Activated CD4-positive, alpha-beta memory T cell treated with anti-CD3 and anti-CD28 coated beads, Interleukin-2, amount 10 ng/mL, durations not matched to agents 7 days and 5 days (primary cell): ENCODE results near the gene RGS14. TPM values are rescaled to one million over a fixed set of nuclear protein-coding genes. Genes with fewer than 3 reads are reported as not detected.
"Not testable (repeated sequence)": the region's sequence is repeated elsewhere in the genome, so short reads cannot be mapped to it uniquely, and the experiment has no call there.

ENCODE experiments used
- CTCF ChIA-PET: fragments of 350-600 bp; sonication (Branson Sonifier 250); formaldehyde crosslinking; loops from one replicate; lab custom pipeline; 2021; ENCODE audit warnings: antibody characterized with exemption, inconsistent platforms; lab: Charles Lee
- POLR2A ChIA-PET: fragments of 350-600 bp; sonication (Branson Sonifier 250); formaldehyde crosslinking; loops from one replicate; lab custom pipeline; 2021; ENCODE audit warnings: antibody characterized with exemption; lab: Charles Lee
- DNase-seq: peaks from one replicate; pipeline ENCODE4 v3.0.0-alpha.2; 2020
- H3K27ac Mint-ChIP-seq: one replicate; pipeline ENCODE4 v1.8.0; 2021; ENCODE audit warnings: mild to moderate bottlenecking, mixed read lengths
- H3K27me3 Mint-ChIP-seq: one replicate; pipeline ENCODE4 v1.8.0; 2021; ENCODE audit warnings: mixed read lengths
- H3K36me3 Mint-ChIP-seq: one replicate; pipeline ENCODE4 v1.8.0; 2021; ENCODE audit warnings: low read depth, mixed read lengths
- H3K4me1 Mint-ChIP-seq: one replicate; pipeline ENCODE4 v1.8.0; 2021; ENCODE audit warnings: mixed read lengths
- H3K4me3 Mint-ChIP-seq: one replicate; pipeline ENCODE4 v1.8.0; 2021; ENCODE audit warnings: mild to moderate bottlenecking, mixed read lengths
- H3K9me3 Mint-ChIP-seq: one replicate; pipeline ENCODE4 v1.8.0; 2021; ENCODE audit warnings: mixed read lengths
- total RNA-seq, 2 experiments: library from RNA; stranded (reverse); gene quantifications; one replicate each; pipeline ENCODE4 v1.2.3, GENCODE V29; 2021

RGS14 gene
- total RNA-seq, 2 experiments from 2014 or later, result 103 to 107 TPM

DNA sequence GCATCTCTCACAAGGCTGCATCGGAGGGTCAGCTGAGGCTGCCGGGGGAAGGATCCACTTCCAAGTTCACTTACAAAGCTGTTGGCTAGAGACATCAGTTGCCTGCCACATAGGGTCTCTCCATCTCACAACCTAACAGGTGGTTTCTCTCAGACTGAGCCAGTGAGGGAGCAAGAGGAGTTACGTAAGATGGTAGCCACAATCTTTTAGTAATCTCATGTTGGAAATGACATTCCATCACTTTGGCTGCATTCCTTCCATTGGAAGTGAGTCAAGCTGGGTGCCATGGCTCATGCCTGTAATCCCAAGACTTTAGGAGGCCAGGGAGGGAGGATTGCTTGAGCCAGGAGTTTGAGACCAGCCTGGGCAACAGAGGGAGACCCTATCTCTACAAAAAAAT is 61.3 kb downstream of the RGS14 start:
- POLR2A ChIA-PET, result interaction anchor here (1.2 kb wide), 1 partner anchor 16 kb away, joined by 3 read pairs; no protein-coding TSS in a partner anchor
- peaks cover 9% of the 10 kb centered on the region for H3K4me1 Mint-ChIP-seq
- no peak overlapping the region for H3K4me3 Mint-ChIP-seq
- H3K27ac Mint-ChIP-seq, result no peak overlapping the region
- CTCF ChIA-PET, result interaction anchor here (1.9 to 2.4 kb wide), 2 partner anchors 10 to 15 kb away, joined by 3 to 8 read pairs; partner anchors contain the start of gene F12
- H3K9me3 Mint-ChIP-seq, result peaks cover 2% of the 10 kb centered on the region
- no peak for DNase-seq
- no peaks in the 10 kb centered on the region for H3K27me3 Mint-ChIP-seq
- H3K36me3 Mint-ChIP-seq, result no peaks in the 10 kb centered on the region

DNA sequence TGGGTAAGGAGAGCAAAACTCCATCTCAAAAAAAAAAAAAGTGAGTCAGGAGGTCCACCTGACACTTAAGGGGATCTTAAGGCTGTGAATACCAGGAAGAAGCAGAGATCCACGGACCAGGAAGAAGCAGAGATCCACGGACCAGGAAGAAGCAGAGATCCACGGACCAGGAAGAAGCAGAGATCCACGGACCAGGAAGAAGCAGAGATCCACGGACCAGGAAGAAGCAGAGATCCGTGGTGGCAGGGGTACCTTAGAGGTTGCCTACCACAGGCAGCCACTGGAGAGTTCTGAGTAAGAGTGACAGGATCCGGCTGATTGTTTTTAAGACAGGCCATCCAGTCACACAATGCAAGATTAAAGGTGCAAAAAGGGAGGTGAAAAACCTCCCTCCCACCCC is 62.7 kb downstream of the RGS14 start:
- not testable (repeated sequence) for H3K4me3 Mint-ChIP-seq, H3K36me3 Mint-ChIP-seq, H3K27me3 Mint-ChIP-seq, H3K27ac Mint-ChIP-seq, H3K9me3 Mint-ChIP-seq, DNase-seq
- H3K4me1 Mint-ChIP-seq, result peaks cover 16% of the 10 kb centered on the region
- POLR2A ChIA-PET, result interaction anchor here (0.6 to 14.9 kb wide), 2 partner anchors 9 to 11 kb away, joined by 4 to 463 read pairs; partner anchors contain the start of gene F12
- CTCF ChIA-PET, result interaction anchor here (2.4 kb wide), 1 partner anchor 16 kb away, joined by 8 read pairs; no protein-coding TSS in a partner anchor

DNA sequence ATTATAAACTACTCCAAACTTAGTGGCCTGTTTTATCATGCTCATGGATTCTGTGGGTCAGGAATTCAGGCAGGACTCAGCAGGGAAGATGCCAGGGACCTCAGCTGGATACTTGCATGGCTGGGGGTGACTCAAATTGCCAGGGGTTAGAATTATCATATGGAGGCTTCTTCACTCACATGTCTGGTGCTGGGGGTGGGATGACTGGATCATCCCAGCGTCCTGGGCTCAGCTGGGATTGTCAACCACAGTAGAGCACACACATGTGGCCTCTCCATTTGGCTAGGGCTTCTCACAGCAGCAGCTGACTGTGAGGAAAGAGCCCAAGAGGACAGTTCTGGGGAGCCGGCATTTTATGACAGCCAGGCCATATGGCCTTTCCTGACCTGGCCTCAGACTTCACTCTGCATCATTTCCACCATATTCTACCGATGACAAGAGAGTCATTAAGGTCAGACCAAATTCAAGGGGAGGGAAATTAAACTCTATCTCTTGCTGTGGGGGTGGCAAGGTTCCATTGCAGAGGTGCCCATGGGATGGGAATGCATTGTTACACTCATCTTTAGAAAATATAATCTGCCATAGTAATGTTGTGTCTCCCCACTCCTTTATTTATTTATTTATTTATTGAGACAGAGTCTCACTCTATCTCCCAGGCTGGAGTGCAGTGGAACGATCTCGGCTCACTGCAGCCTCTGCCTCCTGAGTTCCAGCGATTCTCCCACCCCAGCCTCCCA is 63.5 kb downstream of the RGS14 start:
- no peak overlapping the region for H3K27ac Mint-ChIP-seq
- H3K36me3 Mint-ChIP-seq, result no peaks in the 10 kb centered on the region
- no peaks in the 10 kb centered on the region for H3K27me3 Mint-ChIP-seq
- H3K9me3 Mint-ChIP-seq, result peaks cover 2% of the 10 kb centered on the region
- ChIA-PET CTCF (no interaction called here), POLR2A (interaction anchor here (0.8 to 14.9 kb wide), 3 partner anchors 12 to 26 kb away, joined by 3 to 463 read pairs (median 20); partner anchors contain the start of gene F12)
- no peak overlapping the region for H3K4me3 Mint-ChIP-seq
- DNase-seq, result no peak
- H3K4me1 Mint-ChIP-seq, result peaks cover 19% of the 10 kb centered on the region

Other genes with a start within 250 kb of the RGS14 start
- gene NSD1, start 224.2 kb upstream of the RGS14 start, total RNA-seq, result 10 to 100 TPM; 79.9 to 90.5 TPM
- 10 to 100 TPM; 43.0 to 46.6 TPM for gene RAB24, start 54.2 kb upstream of the RGS14 start, total RNA-seq
- gene PRELID1, start 54.1 kb upstream of the RGS14 start, total RNA-seq, result 100 to 1,000 TPM; 153 to 156 TPM
- 10 to 100 TPM; 74.1 to 75.0 TPM for gene MXD3, start 46.0 kb upstream of the RGS14 start, total RNA-seq
- gene LMAN2, start 6.3 kb upstream of the RGS14 start, total RNA-seq, result 100 to 1,000 TPM; 145 to 149 TPM
- gene SLC34A1, start 26.5 kb downstream of the RGS14 start, total RNA-seq, result 1 to 10 TPM; 1.4 to 1.5 TPM
- not detected for gene PFN3, start 42.7 kb downstream of the RGS14 start, total RNA-seq
- gene F12, start 51.6 kb downstream of the RGS14 start, total RNA-seq, result 1 to 10 TPM; 1.5 to 1.6 TPM
- 100 to 1,000 TPM; 206 to 208 TPM for gene GRK6, start 68.8 kb downstream of the RGS14 start, total RNA-seq
- 1 to 10 TPM; 4.9 to 5.8 TPM for gene PRR7, start 88.9 kb downstream of the RGS14 start, total RNA-seq
- 1 to 10 TPM; 4.9 to 5.0 TPM for gene DBN1, start 115.7 kb downstream of the RGS14 start, total RNA-seq
- gene PDLIM7, start 139.7 kb downstream of the RGS14 start, total RNA-seq, result 10 to 100 TPM; 55.1 to 56.6 TPM
- 1 to 10 TPM; 2.4 TPM for gene DOK3, start 151.9 kb downstream of the RGS14 start, total RNA-seq
- 100 to 1,000 TPM; 105 to 107 TPM for gene DDX41, start 159.0 kb downstream of the RGS14 start, total RNA-seq
- 100 to 1,000 TPM; 110 to 112 TPM for gene FAM193B, start 196.6 kb downstream of the RGS14 start, total RNA-seq
- gene TMED9, start 234.3 kb downstream of the RGS14 start, total RNA-seq, result 100 to 1,000 TPM; 135 to 141 TPM
- 10 to 100 TPM; 19.5 to 22.1 TPM for gene B4GALT7, start 242.2 kb downstream of the RGS14 start, total RNA-seq